ENCODE results near the gene MUC6. TPM values are rescaled to one million over a fixed set of nuclear protein-coding genes. Genes with fewer than 3 reads are reported as not detected.

MUC6 gene
- total and polyA plus RNA-seq, 2 experiments from 2014 or later: not detected

GRCh38 chr11:996681-997080, 39.8 kb downstream of the MUC6 start:
- DNase-seq: no peak
- WGBS, 2 experiments (ENCODE audit: low coverage in 1 of 2, low lambda C conversion rate in 2 of 2, missing lambda C conversion rate in 2 of 2): 92 to 97% methylated on average over 10 of the region's 10 CpGs
- in situ Hi-C loops (cut with MboI): no loop called here

GRCh38 chr11:995752-996420, 40.6 kb downstream of the MUC6 start:
- Histone ChIP-seq H3F3A (ENCODE audit: insufficient read depth) (no peaks in the 10 kb centered on the region), H3K9me2 (ENCODE audit: insufficient read depth) (no peaks in the 10 kb centered on the region), H2AFZ (no peak overlapping the region), H3K4me2 (ENCODE audit: unreplicated experiment) (no peak overlapping the region), H3K36me3 (ENCODE audit: low read depth) (peaks cover 3% of the 10 kb centered on the region; the same call in 1 of the 2 replicates), H3K27me3 (replicated peaks; ENCODE audit: insufficient read depth) (no peaks in the 10 kb centered on the region), H3K9me3 (ENCODE audit: low read depth) (no peaks in the 10 kb centered on the region), H3K4me1 (ENCODE audit: insufficient read depth) (no peaks in the 10 kb centered on the region), H3K9ac (no peak overlapping the region), H3K4me3 (no peak overlapping the region), H4K20me1 (ENCODE audit: insufficient read depth) (no peaks in the 10 kb centered on the region), H3K79me2 (ENCODE audit: insufficient read depth) (peaks cover 6% of the 10 kb centered on the region; the same call in 1 of the 2 replicates), H3K27ac (no peak overlapping the region)
- no peak for TF ChIP-seq EZH2 (IDR thresholded peaks at IDR 0.05; ENCODE audit: insufficient read depth, poor library complexity, severe bottlenecking)
- no peak for TF ChIP-seq EZH2phosphoT487 (IDR thresholded peaks at IDR 0.05; ENCODE audit: insufficient read depth, low read depth)
- peak; percentile 14 for DNase-seq
- in situ Hi-C loops (cut with MboI): no loop called here
- WGBS, 2 experiments (ENCODE audit: low coverage in 1 of 2, low lambda C conversion rate in 2 of 2, missing lambda C conversion rate in 2 of 2): 82 to 84% methylated on average over 19 to 22 of the region's 22 CpGs

More at GRCh38 chr11:996681-997080, 39.8 kb downstream of the MUC6 start:
- no peak overlapping the region for H2AFZ ChIP-seq
- no peaks in the 10 kb centered on the region for H3K9me3 ChIP-seq (ENCODE audit: low read depth)
- peaks cover 3% of the 10 kb centered on the region; the same call in 1 of the 2 replicates for H3K36me3 ChIP-seq (ENCODE audit: low read depth)
- H3F3A ChIP-seq (ENCODE audit: insufficient read depth): no peaks in the 10 kb centered on the region
- no peak overlapping the region for H3K4me2 ChIP-seq (ENCODE audit: unreplicated experiment)
- no peak overlapping the region for H3K27ac ChIP-seq
- no peak overlapping the region for H3K9ac ChIP-seq
- no peaks in the 10 kb centered on the region for H4K20me1 ChIP-seq (ENCODE audit: insufficient read depth)
- peaks cover 13% of the 10 kb centered on the region for H3K79me2 ChIP-seq (ENCODE audit: insufficient read depth)
- no peak overlapping the region for H3K4me3 ChIP-seq
- H3K27me3 ChIP-seq (replicated peaks; ENCODE audit: insufficient read depth): no peaks in the 10 kb centered on the region
- H3K4me1 ChIP-seq (ENCODE audit: insufficient read depth): no peaks in the 10 kb centered on the region
- TF ChIP-seq EZH2 (IDR thresholded peaks at IDR 0.05; ENCODE audit: insufficient read depth, poor library complexity, severe bottlenecking) (no peak), EZH2phosphoT487 (IDR thresholded peaks at IDR 0.05; ENCODE audit: insufficient read depth, low read depth) (no peak)
- no peaks in the 10 kb centered on the region for H3K9me2 ChIP-seq (ENCODE audit: insufficient read depth)

- Histone ChIP-seq H3K27me3 (replicated peaks; ENCODE audit: insufficient read depth) (no peaks in the 10 kb centered on the region), H3K9me3 (ENCODE audit: low read depth) (no peaks in the 10 kb centered on the region), H3K4me2 (ENCODE audit: unreplicated experiment) (no peak overlapping the region), H3K36me3 (ENCODE audit: low read depth) (no peaks in the 10 kb centered on the region; the same call in 1 of the 2 replicates), H3K4me3 (no peak overlapping the region), H3K27ac (no peak overlapping the region), H4K20me1 (ENCODE audit: insufficient read depth) (no peaks in the 10 kb centered on the region), H3K79me2 (ENCODE audit: insufficient read depth) (peaks cover 6% of the 10 kb centered on the region; the same call in 1 of the 2 replicates), H3K4me1 (ENCODE audit: insufficient read depth) (no peaks in the 10 kb centered on the region), H3K9me2 (ENCODE audit: insufficient read depth) (no peaks in the 10 kb centered on the region), H3K9ac (no peak overlapping the region), H2AFZ (no peak overlapping the region), H3F3A (ENCODE audit: insufficient read depth) (no peaks in the 10 kb centered on the region)
- WGBS, 2 experiments (ENCODE audit: low coverage in 1 of 2, low lambda C conversion rate in 2 of 2, missing lambda C conversion rate in 2 of 2): 86 to 87% methylated on average over 15 to 16 of the region's 16 CpGs
- no peak for TF ChIP-seq EZH2phosphoT487 (IDR thresholded peaks at IDR 0.05; ENCODE audit: insufficient read depth, low read depth)
- no peak for TF ChIP-seq EZH2 (IDR thresholded peaks at IDR 0.05; ENCODE audit: insufficient read depth, poor library complexity, severe bottlenecking)
- DNase-seq: peak; percentile 23
- in situ Hi-C loops (cut with MboI): no loop called here
Observed at GRCh38 chr11:995044-995751, 41.3 kb downstream of the MUC6 start.

GRCh38 chr11:993632-994167, 42.8 kb downstream of the MUC6 start:
- WGBS, 2 experiments (ENCODE audit: low coverage in 1 of 2, low lambda C conversion rate in 2 of 2, missing lambda C conversion rate in 2 of 2): 95 to 97% methylated on average over 29 to 35 of the region's 35 CpGs
- H3K9ac ChIP-seq: no peak overlapping the region
- no peak for DNase-seq
- no peaks in the 10 kb centered on the region for H3F3A ChIP-seq (ENCODE audit: insufficient read depth)
- H3K9me3 ChIP-seq (ENCODE audit: low read depth): no peaks in the 10 kb centered on the region
- TF ChIP-seq EZH2 (IDR thresholded peaks at IDR 0.05; ENCODE audit: insufficient read depth, poor library complexity, severe bottlenecking) (no peak), EZH2phosphoT487 (IDR thresholded peaks at IDR 0.05; ENCODE audit: insufficient read depth, low read depth) (no peak)
- no peak overlapping the region for H2AFZ ChIP-seq
- H3K4me3 ChIP-seq: no peak overlapping the region
- no peak overlapping the region for H3K27ac ChIP-seq
- in situ Hi-C loops (cut with MboI): no loop called here
- no peaks in the 10 kb centered on the region for H3K4me1 ChIP-seq (ENCODE audit: insufficient read depth)
- H3K36me3 ChIP-seq (ENCODE audit: low read depth): peaks cover 4% of the 10 kb centered on the region; the same call in 1 of the 2 replicates
- no peaks in the 10 kb centered on the region for H3K9me2 ChIP-seq (ENCODE audit: insufficient read depth)
- no peak overlapping the region for H3K4me2 ChIP-seq (ENCODE audit: unreplicated experiment)
- H3K79me2 ChIP-seq (ENCODE audit: insufficient read depth): peaks cover 6% of the 10 kb centered on the region; the same call in 1 of the 2 replicates
- H4K20me1 ChIP-seq (ENCODE audit: insufficient read depth): no peaks in the 10 kb centered on the region
- H3K27me3 ChIP-seq (replicated peaks; ENCODE audit: insufficient read depth): no peaks in the 10 kb centered on the region

Measured in GM23248 (cell line).